ENCODE measurements around the gene PPP1R16B. TPM values are rescaled to one million over a fixed set of nuclear protein-coding genes. Genes with fewer than 3 reads are reported as not detected.

The PPP1R16B gene
- 0.09 to 0.14 TPM (median 0.13 TPM) in 5 replicates for total RNA-seq (2022; extraction: Qiagen RNA extraction; ENCODE audit: low read depth)

DNA sequence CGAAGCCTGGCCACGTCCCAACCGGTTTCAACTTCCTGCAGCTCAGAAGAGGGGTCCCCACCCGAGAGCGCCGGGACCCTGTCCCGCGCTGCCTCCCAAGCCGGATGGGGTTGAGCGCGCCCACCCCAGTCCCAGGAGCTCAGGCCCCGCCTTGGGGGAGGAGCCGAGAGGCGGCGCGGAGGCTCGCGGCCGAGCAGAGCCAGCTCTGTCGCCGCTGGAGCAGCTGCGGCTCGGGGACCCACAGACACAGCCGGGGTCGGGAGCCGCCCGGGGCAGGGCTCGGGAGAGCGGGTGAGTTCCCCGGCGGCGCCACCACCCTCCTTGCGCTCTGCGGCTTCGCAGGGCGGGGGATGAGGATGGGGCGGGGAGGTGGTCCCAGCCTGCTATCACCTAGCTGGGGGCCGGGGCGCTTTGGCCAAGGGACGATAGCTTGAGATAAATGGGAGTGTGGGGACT, at the start of gene PPP1R16B:
PPP1R16B (plus strand) TSS at position 196 of the 456 bp plus-strand sequence. CDS start 30,229 bp downstream, outside the sequence.

GRCh38 chr20:38926142-38926933, 120.8 kb downstream of the PPP1R16B start, which contains the start of gene FAM83D:
Gene FAM83D (plus strand): TSS chr20:38926417. CDS start chr20:38926443, 26 bp downstream.

DNA sequence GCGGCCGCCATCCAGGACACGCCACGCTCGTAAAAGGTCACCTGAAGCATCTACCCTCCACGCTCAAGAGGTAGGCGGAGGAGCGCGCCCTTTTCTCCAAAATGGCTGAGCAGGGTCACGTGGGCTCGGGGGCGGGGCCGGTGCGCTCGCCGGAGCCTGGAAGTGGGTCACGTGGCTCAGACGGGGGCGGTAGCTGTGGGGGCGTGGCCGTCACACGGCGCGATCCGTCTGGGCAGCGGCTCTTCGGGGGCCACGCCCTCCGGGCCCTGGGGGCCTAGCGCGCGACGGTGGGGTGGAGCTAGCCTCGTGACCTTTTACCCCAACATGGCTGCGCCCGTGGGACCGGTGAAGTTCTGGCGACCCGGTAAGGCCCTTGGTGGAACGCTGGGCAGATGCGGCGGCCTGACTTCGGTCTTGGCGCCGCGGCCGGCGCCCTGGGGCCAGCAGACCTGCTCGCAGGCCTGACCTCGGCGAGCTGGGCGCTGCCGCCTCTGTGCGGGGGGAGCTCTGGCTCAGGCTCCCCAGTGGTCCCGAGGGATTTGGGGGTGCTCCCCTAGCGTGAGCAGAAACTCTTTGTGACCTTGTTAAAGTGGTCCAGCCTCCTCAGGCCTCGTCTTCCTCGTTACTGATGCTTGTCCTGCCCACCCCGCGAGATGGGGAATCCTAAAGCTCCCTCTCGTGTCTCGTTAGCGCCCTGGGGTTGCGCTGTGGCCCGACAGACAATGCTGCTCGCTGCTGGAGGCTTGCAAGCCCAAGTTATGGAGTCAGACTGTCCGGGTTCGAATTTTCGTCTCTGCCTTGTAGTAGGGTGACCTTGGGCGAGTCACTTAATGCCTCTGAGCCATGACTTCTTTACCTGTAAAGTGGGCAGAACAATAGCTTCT, 156.8 kb downstream of the PPP1R16B start, which contains the start of gene DHX35:
DHX35 (plus strand) TSS at position 301 of the 884 bp plus-strand sequence; CDS start at position 325, 24 bp downstream.

Other genes with a start within 250 kb of the PPP1R16B start
- not detected in 5 replicates for gene ADIG, start 224.5 kb upstream of the PPP1R16B start, total RNA-seq (2022; extraction: Qiagen RNA extraction; ENCODE audit: low read depth)
- gene ARHGAP40, start 203.9 kb upstream of the PPP1R16B start, total RNA-seq (2022; extraction: Qiagen RNA extraction; ENCODE audit: low read depth): not detected in 5 replicates
- gene SLC32A1, start 81.2 kb upstream of the PPP1R16B start, total RNA-seq (2022; extraction: Qiagen RNA extraction; ENCODE audit: low read depth): not detected in 5 replicates
- 9.1 to 10.7 TPM (median 10.4 TPM) in 5 replicates for gene ACTR5, start 57.2 kb upstream of the PPP1R16B start, total RNA-seq (2022; extraction: Qiagen RNA extraction; ENCODE audit: low read depth)
- gene FAM83D, start 120.7 kb downstream of the PPP1R16B start, total RNA-seq (2022; extraction: Qiagen RNA extraction; ENCODE audit: low read depth): 61.6 to 78.3 TPM (median 75.0 TPM) in 5 replicates
- gene DHX35, start 156.6 kb downstream of the PPP1R16B start, total RNA-seq (2022; extraction: Qiagen RNA extraction; ENCODE audit: low read depth): 7.0 to 9.0 TPM (median 8.4 TPM) in 5 replicates